ENCODE measurements around the gene DIP2B.

DNA sequence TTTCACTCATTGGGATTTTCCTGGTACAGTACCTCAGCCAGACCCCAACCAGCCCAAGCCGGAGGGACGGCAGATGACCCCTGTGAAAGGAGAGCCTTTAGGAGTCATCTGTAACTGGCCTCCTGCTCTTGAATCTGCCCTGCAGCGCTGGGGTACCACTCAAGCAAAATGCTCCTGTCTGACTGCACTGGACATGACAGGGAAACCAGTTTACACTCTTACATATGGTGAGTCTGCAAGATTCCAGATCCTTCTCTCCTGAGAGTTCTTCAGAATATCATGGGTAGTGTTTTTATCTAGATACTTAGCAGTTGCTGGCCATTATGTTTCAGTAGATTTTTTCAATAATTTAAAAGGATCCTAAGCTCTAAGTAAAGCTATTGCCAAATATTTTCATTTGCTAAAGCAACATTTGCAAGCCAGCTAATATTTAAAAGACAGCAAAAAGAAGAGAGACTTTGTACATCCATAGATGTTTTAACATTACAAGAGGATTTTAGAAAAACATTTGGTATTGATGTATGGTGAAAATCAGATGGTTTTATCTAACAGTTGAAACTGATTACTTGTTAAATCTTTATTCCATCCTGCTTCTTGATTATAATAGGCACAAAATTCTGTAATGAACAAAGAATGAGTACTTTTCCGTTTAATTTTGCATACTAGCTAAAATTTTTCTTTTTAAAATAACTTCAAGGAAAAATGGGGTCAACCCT is 174.0 kb downstream of the DIP2B start:
- TF ChIP-seq, protein P1, sequence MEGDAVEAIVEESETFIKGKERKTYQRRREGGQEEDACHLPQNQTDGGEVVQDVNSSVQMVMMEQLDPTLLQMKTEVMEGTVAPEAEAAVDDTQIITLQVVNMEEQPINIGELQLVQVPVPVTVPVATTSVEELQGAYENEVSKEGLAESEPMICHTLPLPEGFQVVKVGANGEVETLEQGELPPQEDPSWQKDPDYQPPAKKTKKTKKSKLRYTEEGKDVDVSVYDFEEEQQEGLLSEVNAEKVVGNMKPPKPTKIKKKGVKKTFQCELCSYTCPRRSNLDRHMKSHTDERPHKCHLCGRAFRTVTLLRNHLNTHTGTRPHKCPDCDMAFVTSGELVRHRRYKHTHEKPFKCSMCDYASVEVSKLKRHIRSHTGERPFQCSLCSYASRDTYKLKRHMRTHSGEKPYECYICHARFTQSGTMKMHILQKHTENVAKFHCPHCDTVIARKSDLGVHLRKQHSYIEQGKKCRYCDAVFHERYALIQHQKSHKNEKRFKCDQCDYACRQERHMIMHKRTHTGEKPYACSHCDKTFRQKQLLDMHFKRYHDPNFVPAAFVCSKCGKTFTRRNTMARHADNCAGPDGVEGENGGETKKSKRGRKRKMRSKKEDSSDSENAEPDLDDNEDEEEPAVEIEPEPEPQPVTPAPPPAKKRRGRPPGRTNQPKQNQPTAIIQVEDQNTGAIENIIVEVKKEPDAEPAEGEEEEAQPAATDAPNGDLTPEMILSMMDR (conservative IDR thresholded peaks at IDR 0.05 in 1 of 2, IDR thresholded peaks at IDR 0.05 in 1 of 2; ENCODE audit: low read depth in 1 of 2, low read length in 2 of 2) = no peak
- no peak for TF ChIP-seq EZH2 (IDR thresholded peaks at IDR 0.05; ENCODE audit: low read length, missing control alignments)
